Prostate gland (tissue), 2 donors: ENCODE results near the gene NRK. TPM values are rescaled to one million over a fixed set of nuclear protein-coding genes. Genes with fewer than 3 reads are reported as not detected.

Source experiments
- DNase-seq: peaks from one replicate; pipeline ENCODE4 v3.0.0-alpha.2; 2019; ENCODE audit warnings: low spot score
- H3K27ac ChIP-seq, 2 donors: fragments of 200-600 bp; sonication (generic); 2 replicates each; pipeline ENCODE4 v1.5.1; 2017 to 2019
- H3K27me3 ChIP-seq: fragments of 200-600 bp; sonication (generic); replicated peaks from 2 replicates; pipeline ENCODE4 v1.5.1; 2019; ENCODE audit not compliant: insufficient read depth
- H3K36me3 ChIP-seq, 2 donors: fragments of 200-600 bp; sonication (generic); 1 replicate in 1 of 2; 2 replicates in 1 of 2; pipeline versions ENCODE4 v1.5.1 to v1.8.1; 2017 to 2019
- H3K4me1 ChIP-seq: fragments of 200-600 bp; sonication (generic); replicated peaks from 2 replicates; pipeline ENCODE4 v1.5.1; 2019
- H3K4me3 ChIP-seq, 2 donors: fragments of 200-600 bp; sonication (generic); 2 replicates each; pipeline ENCODE4 v1.5.1; 2017 to 2019
- H3K9me3 ChIP-seq: fragments of 200-600 bp; sonication (generic); 2 replicates; pipeline ENCODE4 v1.5.1; 2017
- CTCF ChIP-seq, 4 experiments: fragments of 200-600 bp in 2 of 4; fragments of 450-650 bp in 2 of 4; sonication (generic) in 2 of 4; IDR thresholded peaks; 1 replicate in 3 of 4; 2 replicates in 1 of 4; pipeline ENCODE4 v1.5.1; 2016 to 2019; ENCODE audit warnings: antibody characterized with exemption in 4 of 4, mild to moderate bottlenecking in 2 of 4, moderate library complexity in 2 of 4
- POLR2A ChIP-seq: fragments of 450-650 bp; IDR thresholded peaks from one replicate; pipeline ENCODE4 v1.6.1; 2016; ENCODE audit warnings: antibody characterized with exemption, mild to moderate bottlenecking
- POLR2AphosphoS5 ChIP-seq: sonication (generic); formaldehyde crosslinking; IDR thresholded peaks from one replicate; pipeline ENCODE4 v1.6.1; 2017; ENCODE audit warnings: antibody characterized with exemption
- WGBS: methylation state at CpG from one replicate; pipeline ENCODE4 v1.1.5; 2018; 5-methylcytosine and 5-hydroxymethylcytosine counted together
- intact Hi-C: fragments of 100-400 bp; cut with DNase I; formaldehyde crosslinking; loops from one replicate; pipeline ENCODE4 v1.14.2; 2022
- total RNA-seq, 2 donors: library from RNA; depleted of rRNA; stranded (reverse); fragments of >200 nt; gene quantifications; one replicate each; pipeline ENCODE4 v1.1.0, GENCODE V29; 2016

The NRK gene
- total RNA-seq, 2 donors from 2014 or later: 2.6 to 4.9 TPM

GRCh38 chrX:106007815-106008214 lies 185.5 kb downstream of the NRK start:
- no peaks in the 10 kb centered on the region for H3K4me1 ChIP-seq
- no peaks in the 10 kb centered on the region for H3K36me3 ChIP-seq
- no peaks in the 10 kb centered on the region for H3K9me3 ChIP-seq
- H3K4me3 ChIP-seq: no peak overlapping the region
- no peaks in the 10 kb centered on the region for H3K27me3 ChIP-seq
- WGBS: 22% methylated on average over 1 of the region's 1 CpG
- no peak overlapping the region for H3K27ac ChIP-seq
- no peak for DNase-seq
- TF ChIP-seq POLR2A (no peak), CTCF (IDR thresholded peaks at IDR 0.05) (no peak), POLR2AphosphoS5 (no peak)
- intact Hi-C loops: no loop called here

Other genes starting within 250 kb of the NRK start
- gene SERPINA7, start 216.2 kb downstream of the NRK start, total RNA-seq: not detected